ENCODE measurements around the gene ABCF1. TPM values are rescaled to one million over a fixed set of nuclear protein-coding genes. Genes with fewer than 3 reads are reported as not detected.
A peak's percentile ranks its signal among the peaks of the same experiment; 100 is the strongest.
"Not testable (repeated sequence)": the region's sequence is repeated elsewhere in the genome, so short reads cannot be mapped to it uniquely, and the experiment has no call there.

Gene ABCF1
- total RNA-seq, result 10 to 100 TPM; 67.5 to 70.4 TPM

GRCh38 chr6:30571075-30571761, at the start of gene ABCF1:
Gene ABCF1, plus strand, starts transcription at chr6:30571442. Its CDS starts 46 bp downstream, at chr6:30571488.
- H3K4me1 Mint-ChIP-seq, result peaks cover 46% of the 10 kb centered on the region
- peak within 1 kb of the TSS; percentile 98 for H3K4me3 Mint-ChIP-seq
- peaks cover 9% of the 10 kb centered on the region for H3K36me3 Mint-ChIP-seq
- peaks cover 2% of the 10 kb centered on the region for H3K27me3 Mint-ChIP-seq
- H3K9me3 Mint-ChIP-seq, result no peaks in the 10 kb centered on the region
- POLR2A ChIA-PET, result interaction anchor here (0.9 to 2.5 kb wide), 17 partner anchors 14 to 245 kb away, joined by 3 to 29 read pairs (median 4); partner anchors contain the start of genes DHX16, MDC1, MRPS18B and PPP1R10
- peak within 1 kb of the TSS; percentile 96 for H3K27ac Mint-ChIP-seq
- peak; percentile 91 for ATAC-seq (ENCODE audit: low read depth)
- peak; percentile 100 for DNase-seq

DNA sequence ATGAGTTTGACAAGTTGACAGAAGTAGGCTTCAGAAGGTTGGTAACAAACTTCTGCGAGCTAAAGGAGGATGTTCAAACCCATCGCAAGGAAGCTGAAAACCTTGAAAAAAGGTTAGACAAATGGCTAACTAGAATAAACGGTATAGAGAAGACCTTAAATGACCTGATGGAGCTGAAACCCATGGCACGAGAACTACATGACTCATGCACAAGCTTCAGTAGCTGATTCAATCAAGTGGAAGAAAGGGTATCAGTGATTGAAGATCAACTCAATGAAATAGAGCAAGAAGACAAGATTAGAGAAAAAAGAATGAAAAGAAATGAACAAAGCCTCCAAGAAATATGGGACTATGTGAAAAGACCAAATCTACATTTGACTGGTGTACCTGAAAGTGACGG, 49.3 kb upstream of the ABCF1 start:
- not testable (repeated sequence) for DNase-seq; H3K27me3 Mint-ChIP-seq; ATAC-seq (ENCODE audit: low read depth); H3K27ac Mint-ChIP-seq; H3K4me3 Mint-ChIP-seq
- Mint-ChIP-seq H3K9me3 (peaks cover 29% of the 10 kb centered on the region), H3K4me1 (peaks cover 10% of the 10 kb centered on the region), H3K36me3 (peaks cover 35% of the 10 kb centered on the region)
- POLR2A ChIA-PET, result interaction anchor here (0.8 kb wide), 1 partner anchor 32 kb away, joined by 3 read pairs; no protein-coding TSS in a partner anchor

GRCh38 chr6:30526444-30526843, 44.8 kb upstream of the ABCF1 start:
- POLR2A ChIA-PET, H3K27ac Mint-ChIP-seq: not testable (repeated sequence)
- peaks cover 24% of the 10 kb centered on the region for H3K36me3 Mint-ChIP-seq

DNA sequence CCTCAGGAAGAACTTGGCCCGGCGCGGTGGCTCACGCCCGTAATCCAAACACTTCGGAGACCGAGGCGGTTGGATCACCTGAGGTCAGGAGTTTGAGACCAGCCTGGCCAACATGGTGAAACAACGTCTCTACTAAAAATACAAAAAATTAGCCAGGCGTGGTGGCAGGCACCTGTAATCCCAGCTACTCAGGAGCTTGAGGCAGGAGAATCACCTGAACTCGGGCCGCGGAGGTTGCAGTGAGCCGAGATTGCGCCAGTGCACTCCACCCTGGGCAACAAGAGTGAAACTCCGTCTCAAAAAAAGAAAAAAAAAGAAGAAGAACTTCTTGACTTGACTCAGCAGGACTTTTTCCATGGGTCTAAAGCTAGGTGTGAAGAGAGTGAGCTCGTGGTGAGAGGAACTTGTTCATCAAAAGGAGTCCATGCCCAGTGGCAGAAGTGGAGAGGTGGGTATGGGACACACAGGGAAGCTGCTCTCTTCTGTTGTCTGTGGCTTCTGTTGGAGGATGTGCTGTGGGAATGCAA, 41.8 kb upstream of the ABCF1 start:
- not testable (repeated sequence) for H3K9me3 Mint-ChIP-seq, H3K4me3 Mint-ChIP-seq, H3K36me3 Mint-ChIP-seq, DNase-seq, H3K27me3 Mint-ChIP-seq
- Mint-ChIP-seq H3K27ac (peak overlapping the region; percentile 42), H3K4me1 (peaks cover 18% of the 10 kb centered on the region)
- POLR2A ChIA-PET, result interaction anchor here (1.2 to 6.8 kb wide), 6 partner anchors 11 to 85 kb away, joined by 3 to 124 read pairs (median 6); no protein-coding TSS in a partner anchor
- peak; percentile 41 for ATAC-seq (ENCODE audit: low read depth)

More at GRCh38 chr6:30526444-30526843, 44.8 kb upstream of the ABCF1 start:
- ATAC-seq (ENCODE audit: low read depth); H3K4me3 Mint-ChIP-seq; H3K27me3 Mint-ChIP-seq; DNase-seq: not testable (repeated sequence)
- Mint-ChIP-seq H3K4me1 (peaks cover 12% of the 10 kb centered on the region), H3K9me3 (peaks cover 15% of the 10 kb centered on the region)

DNA sequence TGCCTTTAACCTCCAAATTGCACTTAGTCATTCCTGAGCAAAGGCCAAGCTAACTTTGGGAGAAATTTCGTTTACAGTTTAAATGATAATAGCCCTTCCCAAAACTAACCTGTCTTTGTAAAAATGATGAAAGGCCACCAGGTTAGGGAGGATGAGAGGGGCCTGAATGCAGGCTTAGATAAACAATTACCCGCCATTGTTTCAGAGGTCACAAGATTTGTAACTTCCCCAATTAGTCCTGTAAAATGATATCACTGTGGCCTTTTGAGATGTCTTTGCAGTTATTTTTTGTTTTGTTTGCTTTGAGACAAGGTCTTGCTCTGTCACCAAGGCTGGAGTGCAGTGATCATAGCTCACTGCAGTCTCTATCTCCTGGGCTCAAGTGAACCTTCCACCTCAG, 41.2 kb upstream of the ABCF1 start:
- no peak overlapping the region for H3K4me3 Mint-ChIP-seq
- POLR2A ChIA-PET, result interaction anchor here (1.2 to 6.8 kb wide), 6 partner anchors 11 to 85 kb away, joined by 3 to 124 read pairs (median 6); no protein-coding TSS in a partner anchor
- H3K9me3 Mint-ChIP-seq, result peaks cover 3% of the 10 kb centered on the region
- DNase-seq (no peak), ATAC-seq (ENCODE audit: low read depth) (no peak)
- H3K27ac Mint-ChIP-seq, result peak overlapping the region; percentile 49
- no peaks in the 10 kb centered on the region for H3K27me3 Mint-ChIP-seq
- H3K4me1 Mint-ChIP-seq, result peaks cover 18% of the 10 kb centered on the region
- H3K36me3 Mint-ChIP-seq, result peaks cover 8% of the 10 kb centered on the region

GRCh38 chr6:30533460-30534294, 37.6 kb upstream of the ABCF1 start:
- POLR2A ChIA-PET, result interaction anchor here (1.7 to 6.8 kb wide), 2 partner anchors 32 to 41 kb away, joined by 9 to 124 read pairs; no protein-coding TSS in a partner anchor
- no peak for DNase-seq
- no peak overlapping the region for H3K27ac Mint-ChIP-seq

GRCh38 chr6:30537931-30538330, 33.3 kb upstream of the ABCF1 start:
- no peaks in the 10 kb centered on the region for H3K9me3 Mint-ChIP-seq
- H3K27me3 Mint-ChIP-seq, result no peaks in the 10 kb centered on the region
- no peak overlapping the region for H3K4me3 Mint-ChIP-seq
- no peaks in the 10 kb centered on the region for H3K36me3 Mint-ChIP-seq
- POLR2A ChIA-PET, result no interaction called here
- DNase-seq (no peak), ATAC-seq (ENCODE audit: low read depth) (no peak)
- H3K4me1 Mint-ChIP-seq, result peaks cover 14% of the 10 kb centered on the region
- H3K27ac Mint-ChIP-seq, result no peak overlapping the region

More at GRCh38 chr6:30533460-30534294, 37.6 kb upstream of the ABCF1 start:
- H3K4me1 Mint-ChIP-seq, result peaks cover 11% of the 10 kb centered on the region
- H3K36me3 Mint-ChIP-seq, result peaks cover 3% of the 10 kb centered on the region
- no peak overlapping the region for H3K4me3 Mint-ChIP-seq
- H3K9me3 Mint-ChIP-seq, result no peaks in the 10 kb centered on the region
- no peak for ATAC-seq (ENCODE audit: low read depth)
- no peaks in the 10 kb centered on the region for H3K27me3 Mint-ChIP-seq

DNA sequence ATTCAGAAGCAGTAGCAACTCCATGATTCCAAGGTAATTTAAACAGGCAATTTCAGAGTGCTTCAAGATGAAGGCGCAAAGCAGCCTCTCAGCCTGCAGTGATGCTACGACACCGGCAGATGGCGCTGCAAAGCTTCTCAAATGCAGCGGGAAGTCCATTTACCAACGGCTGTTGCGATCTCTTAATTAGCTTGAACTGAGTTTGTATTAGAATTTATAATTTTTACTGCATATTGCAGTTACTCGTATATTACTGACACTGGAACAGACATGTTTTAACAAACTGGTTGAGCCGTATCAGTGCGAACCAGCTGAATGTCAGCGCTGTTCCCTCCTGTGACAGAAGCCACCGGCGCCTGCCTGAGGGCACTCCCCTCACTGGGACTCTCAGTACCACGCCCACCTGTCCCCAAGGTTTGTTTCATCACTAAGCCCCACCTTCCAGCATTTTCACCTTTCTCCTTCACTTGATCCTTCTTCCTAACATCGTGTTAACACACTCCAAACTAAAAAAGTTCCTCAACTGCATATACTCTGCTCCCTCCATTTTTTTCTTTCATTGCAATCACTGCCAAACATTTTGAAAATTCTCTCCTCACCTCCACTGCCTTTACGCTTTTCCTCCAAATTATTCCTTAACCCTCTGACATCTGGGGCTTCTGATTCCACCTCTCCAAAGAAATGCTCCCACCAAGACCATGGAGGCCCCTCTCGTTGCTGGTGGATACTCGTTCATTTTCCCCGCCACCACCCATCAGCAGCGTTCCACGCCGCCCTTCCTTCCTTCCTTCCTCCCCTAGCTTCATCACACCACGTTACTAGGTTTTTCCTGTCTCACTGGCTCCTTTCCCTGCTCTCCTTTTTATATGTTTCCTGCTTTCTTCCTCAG, 29.5 kb upstream of the ABCF1 start:
- Mint-ChIP-seq H3K4me3 (peak overlapping the region; percentile 74), H3K27ac (peak overlapping the region; percentile 71), H3K36me3 (peaks cover 4% of the 10 kb centered on the region), H3K4me1 (peaks cover 28% of the 10 kb centered on the region), H3K9me3 (no peaks in the 10 kb centered on the region), H3K27me3 (no peaks in the 10 kb centered on the region)
- ATAC-seq (ENCODE audit: low read depth) (peak; percentile 71), DNase-seq (peak; percentile 82)
- POLR2A ChIA-PET, result interaction anchor here (0.5 to 4.8 kb wide), 17 partner anchors 9 to 1123 kb away, joined by 3 to 54 read pairs (median 4); partner anchors contain the start of genes ABCF1, GNL1, GPANK1 and PRR3

DNA sequence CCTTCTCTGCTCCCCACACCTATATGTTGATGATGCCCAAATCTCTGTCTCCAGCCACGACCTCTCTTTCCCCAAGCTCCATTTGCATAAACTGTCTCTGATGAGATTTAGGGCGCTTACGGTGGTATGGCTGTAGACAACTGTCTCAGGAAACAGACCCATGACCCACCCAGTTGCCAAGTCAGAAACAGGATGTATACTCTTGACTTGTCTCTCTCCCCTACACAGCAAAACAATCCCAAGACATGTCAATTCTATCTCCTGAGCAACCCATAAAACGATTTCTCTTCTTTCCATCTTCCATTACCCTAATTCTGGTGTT, 28.9 kb upstream of the ABCF1 start:
- DNase-seq, result no peak
- Mint-ChIP-seq H3K4me1 (peaks cover 28% of the 10 kb centered on the region), H3K36me3 (peaks cover 4% of the 10 kb centered on the region), H3K27me3 (no peaks in the 10 kb centered on the region), H3K27ac (peak overlapping the region; percentile 71), H3K4me3 (peak overlapping the region; percentile 74), H3K9me3 (no peaks in the 10 kb centered on the region)
- POLR2A ChIA-PET, result interaction anchor here (0.7 to 4.8 kb wide), 13 partner anchors 10 to 603 kb away, joined by 3 to 54 read pairs (median 4); partner anchors contain the start of genes ABCF1, GNL1 and PRR3
- peak; percentile 62 for ATAC-seq (ENCODE audit: low read depth)

GRCh38 chr6:30542915-30543314, 28.3 kb upstream of the ABCF1 start:
- ATAC-seq (ENCODE audit: low read depth) (no peak), DNase-seq (no peak)
- Mint-ChIP-seq H3K9me3 (no peaks in the 10 kb centered on the region), H3K27ac (peak overlapping the region; percentile 71), H3K27me3 (no peaks in the 10 kb centered on the region), H3K36me3 (peaks cover 4% of the 10 kb centered on the region), H3K4me1 (peaks cover 28% of the 10 kb centered on the region), H3K4me3 (peak overlapping the region; percentile 74)
- POLR2A ChIA-PET, result interaction anchor here (1.0 to 4.8 kb wide), 6 partner anchors 14 to 187 kb away, joined by 3 to 54 read pairs (median 6); partner anchors contain the start of genes ABCF1, GNL1 and PRR3

DNA sequence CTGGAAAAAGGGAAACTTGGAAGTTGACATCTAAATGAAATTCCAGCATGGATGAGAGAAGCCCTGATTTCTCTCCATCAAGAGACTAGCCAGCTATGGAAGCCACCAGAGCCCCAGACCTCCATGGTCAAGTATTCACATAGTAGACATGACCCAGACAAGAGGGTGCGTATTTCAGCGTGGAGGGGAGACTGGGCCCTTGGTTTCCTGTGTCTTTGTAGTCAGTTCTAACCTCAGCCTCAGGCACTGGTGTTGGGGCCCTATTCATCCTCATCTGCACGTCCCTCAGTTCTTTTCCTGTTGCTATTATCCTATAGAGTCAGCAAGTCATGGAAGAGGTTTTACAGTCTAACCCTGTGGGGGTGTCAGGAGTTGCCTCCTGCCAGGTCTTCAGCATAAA, 27.4 kb upstream of the ABCF1 start:
- no peak for DNase-seq
- Mint-ChIP-seq H3K9me3 (no peaks in the 10 kb centered on the region), H3K4me3 (peak overlapping the region; percentile 60), H3K27me3 (no peaks in the 10 kb centered on the region), H3K36me3 (peaks cover 9% of the 10 kb centered on the region), H3K4me1 (peaks cover 28% of the 10 kb centered on the region), H3K27ac (peak overlapping the region; percentile 49)
- ATAC-seq (ENCODE audit: low read depth), result peak; percentile 54
- POLR2A ChIA-PET, result interaction anchor here (1.0 to 4.8 kb wide), 3 partner anchors 52 to 62 kb away, joined by 3 to 54 read pairs (median 5); no protein-coding TSS in a partner anchor

DNA sequence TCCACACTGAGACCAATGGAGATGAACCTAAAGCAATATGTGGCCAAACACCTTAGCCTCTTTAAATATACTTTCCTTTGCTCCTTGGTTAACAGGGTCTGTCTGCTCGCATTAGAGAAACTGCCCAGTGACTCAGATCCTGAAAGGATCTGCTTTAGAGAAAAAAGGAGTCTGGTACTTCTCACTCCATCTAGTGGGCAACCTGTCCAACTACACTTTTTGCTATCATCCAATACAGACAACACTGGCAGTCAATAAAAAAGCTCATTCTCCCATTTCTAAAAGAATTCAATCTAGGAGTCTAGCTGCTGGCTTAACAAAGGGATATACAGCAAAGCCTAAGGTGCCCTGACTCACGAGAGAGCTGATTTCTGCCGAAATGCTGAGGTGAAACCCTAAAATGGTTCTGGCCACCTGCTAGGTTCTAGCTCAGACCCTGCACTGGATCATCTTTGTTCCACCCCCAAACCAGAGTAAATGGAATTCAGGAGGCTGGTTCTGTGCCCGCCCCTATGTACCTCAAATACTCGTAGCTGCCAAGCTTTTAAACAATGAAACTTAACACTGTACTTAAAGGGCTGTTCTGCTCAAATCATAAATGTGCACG, 26.5 kb upstream of the ABCF1 start:
- Mint-ChIP-seq H3K4me3 (peak overlapping the region; percentile 60), H3K27ac (no peak overlapping the region), H3K27me3 (no peaks in the 10 kb centered on the region), H3K4me1 (peaks cover 28% of the 10 kb centered on the region), H3K36me3 (peaks cover 15% of the 10 kb centered on the region), H3K9me3 (no peaks in the 10 kb centered on the region)
- DNase-seq (no peak), ATAC-seq (ENCODE audit: low read depth) (peak; percentile 23)
- POLR2A ChIA-PET, result interaction anchor here (1.0 to 4.8 kb wide), 5 partner anchors 11 to 62 kb away, joined by 3 to 54 read pairs (median 5); partner anchors contain the start of gene GNL1

Measured in activated naive CD8-positive, alpha-beta T cell treated with anti-CD3 and anti-CD28 coated beads, Interleukin-2, amount 10 ng/mL, durations not matched to agents 7 days and 5 days (primary cell).